Pancreas (tissue), 10 donors: ENCODE measurements around the gene CAPG. TPM values are rescaled to one million over a fixed set of nuclear protein-coding genes. Genes with fewer than 3 reads are reported as not detected.

ENCODE experiments used
- ATAC-seq, 4 donors: fragments of 200-7000 bp; cut with Tn5 transposase; one replicate each; pipeline versions ENCODE4 v1.8.0 to v1.9.1; 2020; ENCODE audit warnings: mild to moderate bottlenecking in 4 of 4, moderate library complexity in 4 of 4
- DNase-seq, 6 donors: peaks; one replicate each; pipeline ENCODE4 v3.0.0-alpha.2; 2020
- FAIRE-seq: peaks from 2 replicates; lab custom pipeline; 2012; peaks lifted over from hg19 to GRCh38; lab: Jason Lieb, UNC
- H3K27ac ChIP-seq, 4 donors: fragments of 200-600 bp; sonication (generic); 1 replicate in 3 of 4; 2 replicates in 1 of 4; pipeline versions ENCODE4 v1.5.0 to v1.8.0; 2020
- H3K27me3 ChIP-seq, 4 donors: fragments of 200-600 bp; one replicate each; pipeline ENCODE4 v1.8.0; 2021
- H3K36me3 ChIP-seq, 3 donors: fragments of 200-600 bp; sonication (generic) in 1 of 3; one replicate each; pipeline versions ENCODE4 v1.5.0 to v1.8.0; 2020 to 2021
- H3K4me1 ChIP-seq, 3 donors: fragments of 200-600 bp; one replicate each; pipeline ENCODE4 v1.8.0; 2021
- H3K4me3 ChIP-seq, 4 donors: fragments of 200-600 bp; sonication (generic) in 2 of 4; one replicate each; pipeline versions ENCODE4 v1.5.0 to v1.8.0; 2020 to 2021
- H3K9me3 ChIP-seq, 4 donors: fragments of 200-600 bp; one replicate each; pipeline ENCODE4 v1.8.0; 2021
- WGBS, 2 donors: extraction: QIAGEN DNeasy Blood & Tissue Kit; methylation state at CpG; one replicate each; pipeline ENCODE4 v1.1.7; 2013; 5-methylcytosine and 5-hydroxymethylcytosine counted together
- intact Hi-C, 3 donors: fragments of 100-400 bp; cut with DNase I; formaldehyde crosslinking; loops; one replicate each; pipeline versions ENCODE4 v1.11.1 to v1.14.2; 2022
- polyA plus RNA-seq, 2 donors: library from polyadenylated mRNA; stranded (reverse); fragments of 200-250 nt; gene quantifications; one replicate each; pipeline ENCODE4 v1.2.3, GENCODE V29; 2013
- total RNA-seq, 6 donors: library from RNA; stranded (reverse); fragmentation: NEBNext Ultra II Directional in 4 of 6; extraction: Animal tissue kit (Norgen Biotek cat#: 25700) in 4 of 6; gene quantifications; one replicate each; pipeline versions ENCODE4 v1.2.1 to v1.2.4, GENCODE V29; 2021 to 2023
- TF ChIP-seq, protein P1 (sequence below), 4 donors: fragments of 200-600 bp; sonication (generic) in 3 of 4; IDR thresholded peaks; one replicate each; pipeline versions ENCODE4 v1.5.0 to v1.8.0; 2021; ENCODE audit warnings: antibody characterized with exemption in 4 of 4
- donor health status: healthy with polysubstance abuse.
- donor health status: DM: no; HTN: no; CAD: no; lungs with moderate emphysema.
- donor health status: DM: no; HTN: no; CAD: no.
- donor health status: control.
- donor health status: control.
- donor health status: Bipolar disorder and iron deficiency.
- donor health status: DM: yes; HTN: yes; CAD: no.
- donor health status: DM: no; HTN: no; CAD: no.
- donor health status: DM: no; HTN: no; CAD: no.
- donor health status: DM: yes; HTN: yes; CAD: no.

Gene CAPG
- total and polyA plus RNA-seq, 8 donors = 10.9 to 111 (median 37.5) TPM

DNA sequence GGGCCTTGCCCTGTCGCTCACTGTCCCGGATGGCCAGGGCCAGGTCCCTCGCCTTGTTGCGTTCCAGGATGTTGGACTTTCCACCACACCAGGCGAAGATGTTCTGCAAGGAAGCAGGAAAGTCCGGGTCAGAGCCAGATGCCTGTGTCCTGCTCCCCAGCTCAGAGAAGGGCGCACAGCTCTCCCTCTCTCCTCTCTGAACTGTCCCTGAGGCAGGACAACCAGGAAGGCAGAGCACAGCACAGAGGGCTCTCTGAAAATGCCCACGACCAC, 11.0 kb downstream of the CAPG start:
- Histone ChIP-seq H3K9me3 (no peaks in the 10 kb centered on the region), H3K4me3 (no peak overlapping the region), H3K27me3 (no peaks in the 10 kb centered on the region), H3K4me1 (peaks cover 0 to 14% (median 5%) of the 10 kb centered on the region in 3 donors), H3K27ac (no peak overlapping the region), H3K36me3 (no peaks in the 10 kb centered on the region)
- no peak for DNase-seq
- TF ChIP-seq, protein P1, sequence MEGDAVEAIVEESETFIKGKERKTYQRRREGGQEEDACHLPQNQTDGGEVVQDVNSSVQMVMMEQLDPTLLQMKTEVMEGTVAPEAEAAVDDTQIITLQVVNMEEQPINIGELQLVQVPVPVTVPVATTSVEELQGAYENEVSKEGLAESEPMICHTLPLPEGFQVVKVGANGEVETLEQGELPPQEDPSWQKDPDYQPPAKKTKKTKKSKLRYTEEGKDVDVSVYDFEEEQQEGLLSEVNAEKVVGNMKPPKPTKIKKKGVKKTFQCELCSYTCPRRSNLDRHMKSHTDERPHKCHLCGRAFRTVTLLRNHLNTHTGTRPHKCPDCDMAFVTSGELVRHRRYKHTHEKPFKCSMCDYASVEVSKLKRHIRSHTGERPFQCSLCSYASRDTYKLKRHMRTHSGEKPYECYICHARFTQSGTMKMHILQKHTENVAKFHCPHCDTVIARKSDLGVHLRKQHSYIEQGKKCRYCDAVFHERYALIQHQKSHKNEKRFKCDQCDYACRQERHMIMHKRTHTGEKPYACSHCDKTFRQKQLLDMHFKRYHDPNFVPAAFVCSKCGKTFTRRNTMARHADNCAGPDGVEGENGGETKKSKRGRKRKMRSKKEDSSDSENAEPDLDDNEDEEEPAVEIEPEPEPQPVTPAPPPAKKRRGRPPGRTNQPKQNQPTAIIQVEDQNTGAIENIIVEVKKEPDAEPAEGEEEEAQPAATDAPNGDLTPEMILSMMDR (IDR thresholded peaks at IDR 0.05) = no peak
- ATAC-seq = no peak
- intact Hi-C loops = no loop called here
- 91 to 92% methylated on average over 8 of the region's 8 CpGs for WGBS, 2 donors
- FAIRE-seq = no peak

DNA sequence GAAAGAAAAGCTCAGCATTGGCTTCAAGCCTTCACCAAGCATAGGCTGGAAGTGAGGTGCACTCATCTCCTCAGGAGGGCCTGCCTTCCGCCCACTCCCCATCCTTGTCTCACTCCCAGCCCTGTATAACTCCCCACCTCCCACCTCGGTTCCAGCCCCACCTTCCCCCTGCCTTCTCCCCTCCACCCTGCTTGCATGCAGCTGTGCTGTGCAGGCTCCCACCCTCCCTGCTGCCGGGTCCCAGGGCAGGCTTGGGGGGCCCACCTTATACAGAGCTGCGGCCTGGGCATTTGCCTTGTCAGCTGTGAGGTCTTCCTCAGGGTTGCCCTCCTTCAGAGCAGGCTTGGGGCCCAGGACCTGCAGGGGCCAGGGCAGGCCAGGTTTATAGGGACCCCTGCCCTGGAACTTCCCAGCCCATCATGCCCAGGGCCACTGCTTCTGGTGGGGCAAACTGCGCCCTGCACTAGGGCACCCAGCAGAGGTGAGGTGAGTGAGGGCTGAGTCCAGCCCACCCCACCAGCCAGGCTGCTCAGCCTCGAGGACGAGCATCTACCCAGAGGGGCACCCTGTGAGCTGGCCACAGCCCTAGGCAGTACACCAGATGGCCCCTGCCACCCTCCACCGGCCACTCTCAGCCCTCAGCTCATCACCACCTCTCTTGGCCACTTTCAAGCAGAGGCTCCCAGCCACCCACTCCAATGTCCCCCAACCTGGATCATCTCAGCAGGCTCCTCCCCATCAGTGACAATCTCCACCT, 11.6 kb downstream of the CAPG start:
- H3K9me3 ChIP-seq = no peaks in the 10 kb centered on the region
- ATAC-seq (no peak), FAIRE-seq (no peak), DNase-seq (no peak)
- intact Hi-C loops = no loop called here
- H3K27me3 ChIP-seq = no peaks in the 10 kb centered on the region
- 90 to 95% methylated on average over 7 to 8 of the region's 8 CpGs for WGBS, 2 donors
- TF ChIP-seq, protein P1 (IDR thresholded peaks at IDR 0.05) = no peak
- H3K4me3 ChIP-seq = no peak overlapping the region
- H3K36me3 ChIP-seq = no peaks in the 10 kb centered on the region
- no peak overlapping the region for H3K27ac ChIP-seq
- peaks cover 0 to 14% (median 5%) of the 10 kb centered on the region in 3 donors for H3K4me1 ChIP-seq

DNA sequence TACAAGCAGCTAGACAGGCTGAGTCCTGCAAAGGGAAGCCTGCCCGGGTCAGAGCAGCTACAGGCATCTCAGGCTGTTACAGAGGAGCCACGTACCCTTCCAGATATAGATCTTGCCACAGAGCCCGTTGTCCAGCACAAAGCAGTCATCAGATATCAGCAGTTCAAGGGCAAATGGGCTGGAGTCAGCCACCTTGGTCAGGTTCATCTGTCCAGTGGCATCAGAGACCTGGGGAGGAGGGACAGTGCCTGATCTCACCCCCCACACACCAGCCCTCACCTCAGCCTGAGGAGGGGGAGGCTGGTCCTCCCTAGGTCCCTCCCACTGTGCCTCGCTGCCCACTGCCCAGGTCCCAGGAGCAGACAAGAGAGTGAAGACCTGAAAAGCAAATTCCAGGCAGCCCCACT, 12.2 kb downstream of the CAPG start:
- Histone ChIP-seq H3K4me3 (no peak overlapping the region), H3K36me3 (no peaks in the 10 kb centered on the region), H3K27ac (peak overlapping the region in 1 of 4 donors; percentile 75), H3K27me3 (no peaks in the 10 kb centered on the region), H3K9me3 (no peaks in the 10 kb centered on the region), H3K4me1 (peaks cover 0 to 14% (median 5%) of the 10 kb centered on the region in 3 donors)
- no peak for DNase-seq
- FAIRE-seq = no peak
- intact Hi-C loops = no loop called here
- TF ChIP-seq, protein P1 (IDR thresholded peaks at IDR 0.05) = no peak
- no peak for ATAC-seq
- 68 to 79% methylated on average over 4 of the region's 4 CpGs for WGBS, 2 donors

DNA sequence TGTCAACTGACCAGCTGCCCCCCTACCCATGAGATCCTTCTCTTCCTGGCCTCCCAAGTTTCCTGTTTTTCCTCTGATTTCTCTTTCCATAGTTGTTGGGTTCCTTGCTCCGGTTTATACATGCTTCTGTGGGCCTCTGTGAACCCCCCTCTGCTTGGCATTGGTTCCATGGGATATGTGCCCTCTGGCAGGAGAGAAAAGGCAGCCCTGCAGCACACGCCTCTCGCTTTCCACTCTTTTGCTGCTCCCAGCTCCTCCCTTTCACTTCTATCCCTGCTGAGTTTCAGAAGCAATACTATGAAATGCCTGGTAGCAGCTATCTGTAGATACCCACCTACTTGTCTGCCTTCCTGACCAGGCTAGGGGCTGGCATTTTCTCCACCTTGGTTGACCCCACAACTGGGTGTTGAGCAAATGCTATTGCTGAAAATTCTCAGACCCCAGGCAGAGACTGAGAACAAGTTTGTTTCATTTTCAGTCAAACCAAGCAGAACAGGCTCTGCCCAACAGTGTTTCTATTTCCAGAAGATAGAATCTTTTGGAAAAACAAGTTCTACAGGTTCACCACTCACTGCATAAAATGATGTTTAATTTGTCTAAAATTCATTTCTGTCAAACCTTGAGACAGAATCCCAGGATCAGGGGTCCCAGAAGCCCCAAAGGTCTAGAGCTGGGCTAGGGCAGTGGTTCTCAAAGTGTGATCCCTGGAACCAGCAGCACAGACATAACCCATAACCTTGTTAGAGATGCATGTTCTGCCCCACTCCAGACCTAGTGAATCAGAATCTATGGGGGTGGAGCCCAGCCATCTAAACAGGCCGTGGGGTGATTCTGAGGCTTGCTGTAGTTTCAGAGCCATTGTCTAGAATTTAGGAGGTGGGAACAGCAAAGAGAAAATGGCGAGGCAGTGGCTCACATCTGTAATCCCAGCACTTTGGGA, 13.4 kb downstream of the CAPG start:
- Histone ChIP-seq H3K36me3 (no peaks in the 10 kb centered on the region), H3K9me3 (no peaks in the 10 kb centered on the region), H3K27me3 (no peaks in the 10 kb centered on the region), H3K4me3 (no peak overlapping the region), H3K4me1 (peaks cover 0 to 14% (median 5%) of the 10 kb centered on the region in 3 donors), H3K27ac (peak overlapping the region; percentile 4 to 75 (median 54))
- TF ChIP-seq, protein P1 (IDR thresholded peaks at IDR 0.05) = no peak
- intact Hi-C loops = no loop called here
- FAIRE-seq (no peak), DNase-seq (no peak), ATAC-seq (peak; percentile 57 to 80 (median 67))
- 36 to 39% methylated on average over 5 of the region's 5 CpGs for WGBS, 2 donors
